Left hindlimb (tissue), 1 donor: ENCODE data around the gene NPTXR.
A peak's percentile ranks its signal among the peaks of the same experiment; 100 is the strongest.
"Not testable (repeated sequence)": the region's sequence is repeated elsewhere in the genome, so short reads cannot be mapped to it uniquely, and the experiment has no call there.

Experiments used
- DNase-seq: peaks from one replicate; pipeline ENCODE4 v3.0.0-alpha.2; 2018

Gene NPTXR

GRCh38 chr22:38868286-38868721 lies 24.5 kb upstream of the NPTXR start:
- peak; percentile 25 for DNase-seq

- DNase-seq: peak; percentile 34
Observed at GRCh38 chr22:38867471-38868285, 23.9 kb upstream of the NPTXR start.

- no peak for DNase-seq
Observed at GRCh38 chr22:38867124-38867455, 23.3 kb upstream of the NPTXR start.

- peak; percentile 41 for DNase-seq
Observed at GRCh38 chr22:38866399-38867123, 22.7 kb upstream of the NPTXR start.

- peak; percentile 29 for DNase-seq
Observed at GRCh38 chr22:38866024-38866398, 22.2 kb upstream of the NPTXR start.

- DNase-seq: peak; percentile 32
Observed at GRCh38 chr22:38865201-38866023, 21.6 kb upstream of the NPTXR start.

- peak; percentile 28 for DNase-seq
Observed at GRCh38 chr22:38864361-38865191, 20.7 kb upstream of the NPTXR start.

GRCh38 chr22:38863531-38864131 lies 19.8 kb upstream of the NPTXR start:
- DNase-seq: peak; percentile 47

GRCh38 chr22:38862375-38863329 lies 18.8 kb upstream of the NPTXR start:
- peak; percentile 74 for DNase-seq

- DNase-seq: peak; percentile 19
Observed at GRCh38 chr22:38861927-38862326, 18.1 kb upstream of the NPTXR start.

GRCh38 chr22:38861170-38861876 lies 17.5 kb upstream of the NPTXR start:
- DNase-seq: peak; percentile 34

GRCh38 chr22:38860283-38861169 lies 16.7 kb upstream of the NPTXR start:
- peak; percentile 34 for DNase-seq

GRCh38 chr22:38859581-38860282 lies 15.9 kb upstream of the NPTXR start:
- peak; percentile 23 for DNase-seq

- peak; percentile 15 for DNase-seq
Observed at GRCh38 chr22:38858492-38858891, 14.7 kb upstream of the NPTXR start.

GRCh38 chr22:38854476-38854875 lies 10.6 kb upstream of the NPTXR start:
- DNase-seq: not testable (repeated sequence)

- DNase-seq: not testable (repeated sequence)
Observed at GRCh38 chr22:38853883-38854282, 10.1 kb upstream of the NPTXR start.

GRCh38 chr22:38853196-38853651 lies 9.4 kb upstream of the NPTXR start:
- DNase-seq: peak; percentile 17

- no peak for DNase-seq
Observed at GRCh38 chr22:38852522-38852921, 8.7 kb upstream of the NPTXR start.
